Endometrial microvascular endothelial cells (primary cell): ENCODE results near the gene HSD17B1. TPM values are rescaled to one million over a fixed set of nuclear protein-coding genes. Genes with fewer than 3 reads are reported as not detected.
"Not testable (repeated sequence)": the region's sequence is repeated elsewhere in the genome, so short reads cannot be mapped to it uniquely, and the experiment has no call there.

Experiments
- in situ Hi-C: cut with HindIII; loops from 2 replicates; pipeline ENCODE4 v1.10.0; 2017; ENCODE audit warnings: low sequenced_read_pairs, low pct_unique_long_range_greater_than_20kb; ENCODE audit errors: inconsistent ontology term
- total RNA-seq: library from RNA; depleted of rRNA; stranded (reverse); fragments of >200 nt; gene quantifications from one replicate; pipeline ENCODE4 v1.2.3, GENCODE V29; 2015; ENCODE audit errors: inconsistent ontology term

The HSD17B1 gene
- total RNA-seq, 1 donor from 2014 or later = not detected

- in situ Hi-C loops = loop anchor here (5.0 to 25.0 kb wide), 2 partner anchors 209 to 334 kb away; partner anchors contain the start of genes GHDC, HCRT and KCNH4
Measured at GRCh38 chr17:42521036-42521435, 31.7 kb upstream of the HSD17B1 start.

DNA sequence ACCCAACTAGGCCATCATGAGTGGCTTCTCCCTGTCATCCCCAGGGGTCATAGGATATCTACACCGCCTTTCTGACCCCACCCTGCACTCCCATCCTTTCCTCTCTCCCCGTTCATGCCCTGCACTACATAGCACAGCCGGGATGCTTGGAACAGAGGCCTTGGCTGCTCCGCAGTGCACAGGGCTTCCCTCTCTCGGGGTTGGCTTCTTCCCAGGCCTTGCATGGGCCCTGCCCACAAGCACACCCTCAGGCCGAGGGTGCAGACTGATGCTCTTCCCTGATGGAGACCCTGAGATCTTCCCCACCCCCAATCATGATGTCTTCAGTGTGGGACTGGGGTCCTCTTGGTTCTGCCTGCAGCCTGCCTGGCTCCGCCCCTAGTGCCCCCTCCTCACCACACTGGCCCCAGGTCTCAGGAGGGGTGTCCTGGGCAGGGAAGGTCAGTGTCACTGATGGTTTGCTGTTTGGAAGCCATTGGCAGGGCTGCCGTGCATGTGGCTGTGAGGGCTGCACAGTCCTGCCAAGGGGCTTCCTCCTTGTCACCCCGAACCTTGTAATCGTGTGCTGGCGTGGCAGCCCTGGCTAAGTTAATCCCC lies 31.0 kb upstream of the HSD17B1 start:
- in situ Hi-C loops = loop anchor here (5.0 to 25.0 kb wide), 2 partner anchors 209 to 334 kb away; partner anchors contain the start of genes GHDC, HCRT and KCNH4

- in situ Hi-C loops = loop anchor here (5.0 to 25.0 kb wide), 2 partner anchors 210 to 335 kb away; partner anchors contain the start of genes GHDC, HCRT and KCNH4
Measured at GRCh38 chr17:42522263-42522790, 30.4 kb upstream of the HSD17B1 start.

GRCh38 chr17:42522798-42523278 lies 29.9 kb upstream of the HSD17B1 start:
- in situ Hi-C loops = loop anchor here (5.0 to 25.0 kb wide), 2 partner anchors 211 to 336 kb away; partner anchors contain the start of genes GHDC, HCRT and KCNH4

DNA sequence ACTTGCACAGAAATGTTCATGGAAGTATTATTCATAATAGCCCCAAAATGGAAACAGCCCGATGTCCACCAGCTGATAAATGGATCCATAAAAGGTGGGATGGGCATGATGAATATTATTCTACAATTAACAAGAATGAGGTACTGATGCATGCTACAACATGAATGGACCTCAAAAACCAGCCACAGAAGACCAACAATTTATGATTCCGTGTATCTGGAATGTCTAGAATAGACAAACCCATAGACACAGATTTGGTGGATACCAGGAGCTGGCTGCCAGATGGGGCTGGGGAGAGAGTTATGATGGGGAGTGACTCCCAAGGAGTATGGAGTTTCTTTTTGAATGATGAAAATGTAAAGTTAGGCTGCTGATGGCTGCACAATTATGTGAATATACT lies 27.5 kb upstream of the HSD17B1 start:
- in situ Hi-C loops = no loop called here

GRCh38 chr17:42526031-42526444 lies 26.7 kb upstream of the HSD17B1 start:
- in situ Hi-C loops = no loop called here

- in situ Hi-C loops = no loop called here
Measured at GRCh38 chr17:42527932-42528331, 24.8 kb upstream of the HSD17B1 start.

DNA sequence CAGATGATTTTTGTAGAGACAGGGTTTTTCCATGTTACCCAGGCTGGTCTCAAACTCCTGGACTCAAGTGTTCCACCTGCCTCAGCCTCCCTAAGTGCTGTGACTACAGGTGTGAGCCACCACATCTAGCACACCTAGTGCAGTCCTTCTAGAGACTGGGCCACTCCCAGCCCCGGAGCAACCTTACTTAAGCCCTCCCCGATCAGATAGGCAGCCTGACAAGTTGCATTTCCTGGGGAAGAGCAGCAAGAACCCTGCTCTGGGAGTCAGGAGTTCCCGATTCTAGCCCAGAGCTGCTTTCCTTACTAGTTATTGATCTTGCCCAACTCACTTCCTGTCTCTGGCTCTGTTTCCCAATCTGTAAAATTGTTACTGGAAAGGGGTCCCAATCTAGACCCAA lies 23.7 kb upstream of the HSD17B1 start:
- in situ Hi-C loops = no loop called here

GRCh38 chr17:42530952-42531454 lies 21.7 kb upstream of the HSD17B1 start:
- in situ Hi-C loops = no loop called here

DNA sequence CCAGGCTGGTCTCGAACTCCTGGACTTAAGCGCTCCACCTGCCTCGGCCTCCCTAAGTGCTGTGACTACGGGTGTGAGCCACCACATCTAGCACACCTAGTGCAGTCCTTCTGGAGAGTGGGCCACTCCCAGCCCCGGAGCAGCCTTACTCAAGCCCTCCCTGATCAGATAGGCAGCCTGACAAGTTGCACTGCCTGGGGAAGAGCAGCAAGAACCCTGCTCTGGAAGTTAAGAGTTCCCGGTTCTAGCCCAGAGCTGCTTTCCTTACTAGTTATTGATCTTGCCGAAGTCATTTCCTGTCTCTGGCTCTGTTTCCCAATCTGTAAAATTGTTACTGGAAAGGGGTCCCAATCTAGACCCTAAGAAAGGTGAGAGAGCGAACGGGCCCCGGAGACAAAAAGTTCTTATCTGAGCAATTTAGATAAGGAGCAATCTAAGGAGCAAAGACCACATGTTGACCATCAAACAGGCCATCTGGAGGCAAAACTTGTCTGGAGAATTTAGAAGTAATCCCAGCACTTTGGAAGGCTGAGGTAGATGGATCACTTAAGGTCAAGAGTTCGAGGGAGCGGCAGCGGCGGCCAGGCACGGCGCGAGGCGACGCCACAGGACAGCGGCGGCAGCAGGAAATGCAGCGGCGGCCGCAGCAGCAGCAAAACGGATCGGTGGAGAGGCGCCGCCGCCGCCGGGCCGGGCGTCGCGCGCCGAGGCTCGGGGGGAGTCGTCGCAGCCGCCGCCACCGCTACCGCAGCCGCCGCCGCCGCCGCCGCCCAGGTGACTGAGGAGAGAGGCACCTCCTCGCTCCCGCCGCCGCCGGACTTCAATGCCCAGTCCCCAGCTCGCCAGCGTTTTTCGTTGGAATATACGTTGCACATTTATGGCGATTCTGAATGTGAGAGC lies 21.0 kb upstream of the HSD17B1 start:
- in situ Hi-C loops = no loop called here

DNA sequence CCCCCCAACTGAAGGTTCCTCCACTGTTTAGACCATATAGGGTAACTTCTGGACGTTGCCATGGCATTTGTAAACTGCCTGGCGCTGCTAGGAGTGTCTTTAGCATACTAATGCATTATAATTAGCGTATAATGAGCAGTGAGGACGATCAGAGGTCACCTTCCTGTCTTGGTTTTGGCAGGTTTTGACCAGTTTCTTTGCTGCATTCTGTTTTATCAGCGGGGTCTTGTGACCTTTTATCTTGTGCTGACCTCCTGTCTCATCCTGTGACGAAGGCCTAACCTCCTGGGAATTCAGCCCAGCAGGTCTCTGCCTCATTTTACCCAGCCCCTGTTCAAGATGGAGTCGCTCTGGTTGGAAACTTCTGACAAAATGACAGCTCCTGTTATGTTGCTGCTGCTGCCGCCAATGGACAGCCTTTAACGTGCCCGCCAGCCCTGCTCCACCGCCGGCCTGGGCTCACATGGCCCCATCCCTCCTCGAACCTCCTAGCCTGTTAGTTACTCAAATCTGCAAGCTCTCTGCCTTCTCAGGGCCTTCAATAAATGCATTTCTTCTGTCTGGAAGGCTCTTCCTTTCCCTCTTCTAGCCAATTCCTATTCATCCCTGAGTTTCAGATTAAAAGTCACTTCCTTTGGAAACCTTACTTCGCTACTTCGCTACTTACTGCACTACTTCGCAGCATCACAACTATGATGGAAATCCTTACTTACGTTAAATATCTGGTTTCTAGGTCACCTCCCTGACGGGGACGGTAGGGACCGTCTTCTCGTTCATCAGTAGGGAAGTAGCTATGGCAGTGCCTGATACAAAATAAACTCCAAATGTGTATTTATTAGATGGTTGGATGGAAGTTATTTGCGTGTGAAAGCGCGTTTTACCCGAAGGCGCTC lies 17.3 kb upstream of the HSD17B1 start:
- in situ Hi-C loops = no loop called here

GRCh38 chr17:42536048-42536371 lies 16.7 kb upstream of the HSD17B1 start, which contains the start of gene NAGLU:
Gene NAGLU, plus strand, starts transcription at chr17:42536241. Its CDS starts 32 bp downstream, at chr17:42536273.
- in situ Hi-C loops = no loop called here

DNA sequence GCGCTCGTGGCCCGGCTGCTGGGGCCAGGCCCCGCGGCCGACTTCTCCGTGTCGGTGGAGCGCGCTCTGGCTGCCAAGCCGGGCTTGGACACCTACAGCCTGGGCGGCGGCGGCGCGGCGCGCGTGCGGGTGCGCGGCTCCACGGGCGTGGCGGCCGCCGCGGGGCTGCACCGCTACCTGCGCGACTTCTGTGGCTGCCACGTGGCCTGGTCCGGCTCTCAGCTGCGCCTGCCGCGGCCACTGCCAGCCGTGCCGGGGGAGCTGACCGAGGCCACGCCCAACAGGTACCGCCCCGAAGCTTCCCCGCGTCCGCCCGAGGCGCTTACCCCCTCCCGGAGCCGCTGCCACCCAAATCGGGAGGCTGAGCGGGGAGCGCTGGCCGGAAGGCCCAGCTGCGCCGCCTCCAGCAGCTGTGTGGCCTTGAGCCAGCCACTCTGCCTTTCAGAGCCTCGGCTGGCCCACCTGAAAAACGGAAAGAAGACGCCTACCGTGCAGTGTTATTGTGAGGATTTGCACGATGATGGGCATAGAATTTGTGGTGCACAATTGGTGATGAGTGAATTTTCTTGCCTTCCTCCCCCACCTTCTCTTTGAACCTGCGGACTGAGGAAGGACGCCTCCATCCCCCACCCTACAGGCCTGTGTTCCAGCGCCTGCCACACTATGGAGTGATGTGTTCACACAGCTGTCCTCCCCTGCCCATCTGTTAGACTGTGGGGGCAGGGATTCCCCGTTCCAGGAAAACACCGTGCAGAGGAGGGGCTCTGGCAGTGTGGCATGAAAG lies 16.2 kb upstream of the HSD17B1 start:
- in situ Hi-C loops = no loop called here

GRCh38 chr17:42537156-42537805 lies 15.4 kb upstream of the HSD17B1 start:
- in situ Hi-C loops = no loop called here

DNA sequence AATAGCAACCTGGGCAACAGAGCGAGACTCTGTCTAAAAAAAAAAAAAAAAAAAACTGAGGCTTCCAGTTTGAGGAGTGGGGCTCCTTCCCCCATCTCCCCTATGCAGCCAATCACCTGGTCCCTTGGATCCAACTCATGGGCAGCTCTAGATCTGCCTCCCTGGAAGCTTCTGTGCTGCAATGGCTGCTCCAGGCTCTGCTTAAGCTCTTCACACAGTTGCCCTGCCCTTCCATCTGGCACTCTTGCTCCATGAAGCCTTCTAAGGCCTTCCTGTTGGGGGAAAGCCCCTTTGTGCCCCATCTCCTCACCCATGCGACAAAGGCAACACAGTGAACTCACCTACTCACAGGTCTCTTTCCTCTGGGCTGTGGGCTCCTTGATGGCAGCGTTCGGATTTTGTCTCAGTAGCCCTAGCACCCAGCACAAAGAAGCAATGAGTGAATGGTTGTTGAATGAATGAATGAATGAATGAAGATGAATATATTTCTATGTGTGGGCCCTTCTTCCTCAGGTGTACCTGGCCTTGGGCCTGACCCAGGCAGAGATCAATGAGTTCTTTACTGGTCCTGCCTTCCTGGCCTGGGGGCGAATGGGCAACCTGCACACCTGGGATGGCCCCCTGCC lies 14.8 kb upstream of the HSD17B1 start:
- in situ Hi-C loops = no loop called here

DNA sequence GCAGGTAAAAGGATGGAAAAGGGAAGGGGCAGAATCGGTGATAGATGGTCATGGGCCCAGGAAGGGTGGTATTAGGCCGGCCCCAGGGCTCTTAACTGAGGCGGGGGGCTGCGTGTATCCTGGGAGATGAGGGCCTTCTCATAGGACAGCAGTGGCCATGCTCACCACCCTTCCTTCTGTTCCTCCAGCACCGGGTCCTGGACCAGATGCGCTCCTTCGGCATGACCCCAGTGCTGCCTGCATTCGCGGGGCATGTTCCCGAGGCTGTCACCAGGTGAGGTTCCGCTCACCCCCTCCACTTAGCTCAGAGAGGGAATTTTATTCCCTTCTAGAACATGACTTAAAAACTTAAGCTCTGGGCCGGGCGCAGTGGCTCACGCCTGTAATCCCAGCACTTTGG lies 14.2 kb upstream of the HSD17B1 start:
- in situ Hi-C loops = no loop called here

GRCh38 chr17:42540558-42540957 lies 12.2 kb upstream of the HSD17B1 start:
- in situ Hi-C loops = not testable (repeated sequence)
